ENCODE results near the gene ZNF678.

DNA sequence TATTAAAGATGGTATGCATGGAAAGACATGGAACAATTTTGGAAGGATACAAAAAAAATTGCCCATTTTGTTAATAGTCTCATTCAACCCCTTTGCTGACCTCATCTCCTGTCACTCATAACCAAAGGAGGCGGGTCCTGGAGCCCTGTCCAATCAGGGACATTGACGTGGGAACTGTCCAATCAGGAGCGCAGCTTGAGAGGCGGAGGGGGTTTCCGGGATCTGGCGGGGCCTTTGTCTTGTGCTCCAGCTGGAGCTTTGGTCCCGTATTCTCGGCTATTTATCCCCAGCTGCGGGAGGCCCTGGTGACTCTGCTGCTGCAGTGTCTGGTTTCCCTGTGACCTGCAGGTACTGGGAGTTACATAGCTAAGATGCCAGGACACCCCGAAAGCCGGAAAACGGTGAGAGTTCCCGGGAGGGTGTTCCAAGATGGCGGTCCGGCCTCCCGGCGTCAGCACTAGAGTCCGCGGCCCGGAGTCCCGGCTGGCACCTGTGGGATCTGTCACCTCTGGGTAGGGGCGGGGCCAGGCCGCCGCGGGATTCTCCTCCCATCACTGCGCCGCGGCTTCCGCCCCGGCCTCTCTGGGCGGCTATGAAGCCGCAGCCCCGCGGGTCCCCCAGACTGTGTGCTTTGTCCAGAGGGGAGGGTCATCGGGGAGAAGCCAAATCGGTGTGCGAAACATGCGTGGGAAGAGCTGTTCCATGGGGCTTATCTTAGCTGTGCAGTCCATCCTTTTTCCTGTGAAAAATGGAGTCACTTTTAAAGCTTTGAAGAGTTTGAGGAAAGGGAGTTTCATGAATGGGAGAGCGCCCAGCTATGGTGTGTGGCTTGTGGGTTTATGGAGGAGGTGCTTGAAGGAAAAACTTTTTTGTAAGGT lies at the start of gene ZNF678:
- TF ChIP-seq, protein P1, sequence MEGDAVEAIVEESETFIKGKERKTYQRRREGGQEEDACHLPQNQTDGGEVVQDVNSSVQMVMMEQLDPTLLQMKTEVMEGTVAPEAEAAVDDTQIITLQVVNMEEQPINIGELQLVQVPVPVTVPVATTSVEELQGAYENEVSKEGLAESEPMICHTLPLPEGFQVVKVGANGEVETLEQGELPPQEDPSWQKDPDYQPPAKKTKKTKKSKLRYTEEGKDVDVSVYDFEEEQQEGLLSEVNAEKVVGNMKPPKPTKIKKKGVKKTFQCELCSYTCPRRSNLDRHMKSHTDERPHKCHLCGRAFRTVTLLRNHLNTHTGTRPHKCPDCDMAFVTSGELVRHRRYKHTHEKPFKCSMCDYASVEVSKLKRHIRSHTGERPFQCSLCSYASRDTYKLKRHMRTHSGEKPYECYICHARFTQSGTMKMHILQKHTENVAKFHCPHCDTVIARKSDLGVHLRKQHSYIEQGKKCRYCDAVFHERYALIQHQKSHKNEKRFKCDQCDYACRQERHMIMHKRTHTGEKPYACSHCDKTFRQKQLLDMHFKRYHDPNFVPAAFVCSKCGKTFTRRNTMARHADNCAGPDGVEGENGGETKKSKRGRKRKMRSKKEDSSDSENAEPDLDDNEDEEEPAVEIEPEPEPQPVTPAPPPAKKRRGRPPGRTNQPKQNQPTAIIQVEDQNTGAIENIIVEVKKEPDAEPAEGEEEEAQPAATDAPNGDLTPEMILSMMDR (conservative IDR thresholded peaks at IDR 0.05; ENCODE audit: low read depth, low read length) = no peak
- TF ChIP-seq POLR2A (IDR thresholded peaks at IDR 0.05; ENCODE audit: low read depth, low read length) (peak; percentile 74), RFX5 (IDR thresholded peaks at IDR 0.05; ENCODE audit: low read depth, low read length) (no peak), MAZ (IDR thresholded peaks at IDR 0.05; ENCODE audit: borderline replicate concordance, low read depth, low read length) (no peak), RAD21 (IDR thresholded peaks at IDR 0.05; ENCODE audit: low read length) (no peak), RCOR1 (IDR thresholded peaks at IDR 0.05; ENCODE audit: insufficient replicate concordance, low read length) (no peak), FOS (IDR thresholded peaks at IDR 0.05; ENCODE audit: low read depth, low read length) (0 out of 2 replicates have a peak, but pooled peaks have one; percentile 28), MXI1 (IDR thresholded peaks at IDR 0.05; ENCODE audit: borderline replicate concordance, low read depth, low read length) (no peak), USF2 (IDR thresholded peaks at IDR 0.05; ENCODE audit: low read depth, low read length) (no peak), BHLHE40 (IDR thresholded peaks at IDR 0.05; ENCODE audit: low read depth, low read length) (no peak), SMC3 (IDR thresholded peaks at IDR 0.05; ENCODE audit: low read depth, low read length) (no peak), CHD1 (IDR thresholded peaks at IDR 0.05; ENCODE audit: low read depth, low read length) (no peak), MAFK (IDR thresholded peaks at IDR 0.05; ENCODE audit: low read depth, low read length) (no peak), NFE2L2 (IDR thresholded peaks at IDR 0.05; ENCODE audit: low read depth, low read length) (no peak)
